Epithelial cell of proximal tubule (primary cell): Measurements from ENCODE around the gene PTCD2. TPM values are rescaled to one million over a fixed set of nuclear protein-coding genes. Genes with fewer than 3 reads are reported as not detected.

Experiments used
- DNase-seq: peaks from one replicate; pipeline ENCODE4 v3.0.0-alpha.2; 2011; ENCODE audit warnings: low read depth
- H3K4me3 ChIP-seq: 2 replicates; pipeline ENCODE4 v1.5.1; 2011; ENCODE audit warnings: low read depth, mild to moderate bottlenecking, low read length
- CTCF ChIP-seq: conservative IDR thresholded peaks from 2 replicates; pipeline ENCODE4 v1.5.1; 2012; ENCODE audit warnings: low read depth, mild to moderate bottlenecking, low read length
- total RNA-seq: library from RNA; depleted of rRNA; stranded (reverse); fragments of >200 nt; gene quantifications from 2 replicates; pipeline ENCODE4 v1.2.3, GENCODE V29; 2015

Gene PTCD2
- total RNA-seq, 1 donor from 2014 or later = 6.6 TPM

GRCh38 chr5:72410688-72411295 is 90.6 kb downstream of the PTCD2 start:
- no peak overlapping the region for H3K4me3 ChIP-seq
- DNase-seq = no peak
- no peak for TF ChIP-seq CTCF

DNA sequence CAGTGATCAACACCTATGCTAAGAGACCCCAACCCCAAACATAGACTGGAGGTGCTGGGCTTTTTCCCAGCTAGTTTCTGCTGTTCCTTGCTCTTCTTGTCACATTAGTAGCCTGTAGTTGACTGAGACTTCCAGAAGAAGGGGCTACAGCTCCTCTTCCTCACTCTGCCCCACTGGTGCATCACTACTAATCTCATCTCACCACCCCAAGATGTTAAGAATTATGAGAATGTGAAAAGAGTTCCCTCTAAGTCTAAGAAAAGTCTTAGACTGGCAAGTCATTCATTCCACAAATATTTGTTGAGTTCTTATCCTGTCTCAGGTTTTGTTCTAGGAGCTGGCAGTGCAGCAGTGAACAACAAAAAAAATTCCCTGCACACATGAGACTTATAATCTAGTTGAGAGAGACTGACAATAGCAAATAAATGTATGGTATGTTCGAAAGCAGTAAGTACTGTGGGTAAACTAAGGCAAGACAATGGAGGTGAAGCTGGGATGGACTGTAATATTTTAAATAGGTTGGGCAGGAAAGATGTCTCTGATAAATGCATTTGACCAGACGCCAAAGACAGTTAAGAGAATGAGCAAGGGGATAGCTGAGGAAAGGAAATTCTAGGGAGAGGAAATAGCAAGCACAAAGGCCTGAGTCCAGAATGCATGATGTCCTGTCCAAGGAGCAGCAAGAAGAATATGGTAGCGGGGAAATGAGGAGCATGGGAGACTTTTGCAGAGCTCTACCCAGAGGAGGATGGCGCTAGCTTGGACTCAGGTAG is 92.3 kb downstream of the PTCD2 start:
- no peak for DNase-seq

DNA sequence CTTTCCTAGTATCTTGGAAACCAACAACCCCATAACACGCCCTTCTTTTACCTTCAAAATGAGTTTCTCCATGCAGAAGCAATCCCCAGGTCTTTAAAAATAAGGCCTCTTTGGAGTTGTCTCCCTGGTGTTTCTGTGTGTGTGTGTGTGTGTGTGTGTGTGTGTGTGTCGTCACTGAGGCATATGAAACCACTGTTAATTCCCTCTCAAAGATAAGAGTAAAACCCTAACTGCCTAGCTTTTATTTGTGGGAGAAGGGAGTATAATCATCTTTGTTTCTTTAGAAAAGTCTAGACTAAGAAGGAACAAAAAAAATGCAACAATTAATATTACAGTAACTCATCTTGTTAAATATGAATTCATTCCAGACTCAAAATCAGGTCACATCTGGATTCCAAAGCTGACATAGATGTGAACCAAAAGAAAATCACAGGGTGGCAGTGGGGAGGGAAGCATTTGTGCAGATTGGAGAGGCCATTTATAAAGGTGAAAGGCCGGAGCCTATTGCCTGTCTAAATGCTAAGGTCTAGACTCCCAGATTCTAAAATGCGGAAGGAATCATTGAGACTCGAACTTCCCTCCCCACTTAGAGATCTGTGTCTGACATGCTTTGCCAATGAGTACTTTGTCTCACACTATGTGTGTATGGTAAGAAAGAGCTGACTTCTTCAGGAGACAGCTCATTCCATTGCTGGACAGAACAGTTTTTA is 95.6 kb downstream of the PTCD2 start:
- no peak overlapping the region for H3K4me3 ChIP-seq
- no peak for DNase-seq
- no peak for TF ChIP-seq CTCF

More for the DNA sequence above, 92.3 kb downstream of the PTCD2 start:
- H3K4me3 ChIP-seq = no peak overlapping the region
- peak; percentile 20 for TF ChIP-seq CTCF

DNA sequence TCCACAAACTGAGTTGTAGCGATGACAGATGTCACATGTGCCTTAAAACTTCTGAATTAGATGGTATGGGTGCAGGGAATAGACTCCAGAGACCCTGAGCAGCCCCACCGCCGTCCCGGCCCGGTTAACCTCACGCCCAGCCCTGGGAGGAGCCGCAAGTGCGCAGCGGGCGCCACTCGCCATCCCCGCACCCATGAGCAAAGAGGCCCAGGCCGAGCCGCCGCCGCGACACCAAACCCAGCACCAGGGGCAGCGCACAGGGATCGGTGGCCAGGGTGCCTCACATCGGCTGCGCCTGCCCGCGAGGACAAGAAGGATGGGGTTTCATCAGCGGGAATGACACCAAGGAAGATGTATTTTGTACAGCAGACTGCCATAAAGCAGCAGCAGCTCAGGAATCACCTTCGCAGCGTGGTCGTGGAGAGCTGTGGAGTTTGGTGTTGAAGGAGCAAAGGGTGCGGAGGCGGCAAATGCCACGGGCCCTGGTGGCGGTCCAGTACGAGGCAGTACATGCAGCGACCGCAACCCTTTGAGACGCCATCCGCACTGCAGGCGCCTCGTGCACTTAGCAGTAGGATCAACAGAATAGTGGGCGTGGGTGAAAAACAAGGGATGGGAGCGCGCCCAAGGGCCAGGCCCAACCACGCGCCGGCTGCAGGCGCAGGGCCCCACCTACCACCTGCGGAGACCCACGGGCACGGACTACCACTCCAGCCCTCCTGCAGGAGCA is 97.3 kb downstream of the PTCD2 start:
- DNase-seq = no peak
- no peak for TF ChIP-seq CTCF
- no peak overlapping the region for H3K4me3 ChIP-seq

Other genes starting within 250 kb of the PTCD2 start
- gene MAP1B, start 212.9 kb upstream of the PTCD2 start, total RNA-seq = 234 and 305 TPM in 2 replicates
- 54.4 and 86.3 TPM in 2 replicates for gene MRPS27, start 133 bp upstream of the PTCD2 start, total RNA-seq
- gene ZNF366, start 187.0 kb downstream of the PTCD2 start, total RNA-seq = not detected in 2 replicates